Raji (cell line): ENCODE measurements around the gene ADAMTS20.

Experiments
- POLR2A ChIP-seq: IDR thresholded peaks from 2 replicates; pipeline ENCODE4 v1.6.1; 2011; ENCODE audit warnings: low read depth, low read length, control low read depth; ENCODE audit not compliant: insufficient read depth

Gene ADAMTS20

GRCh38 chr12:43407816-43408645 is 144.0 kb downstream of the ADAMTS20 start:
- TF ChIP-seq POLR2A = no peak

DNA sequence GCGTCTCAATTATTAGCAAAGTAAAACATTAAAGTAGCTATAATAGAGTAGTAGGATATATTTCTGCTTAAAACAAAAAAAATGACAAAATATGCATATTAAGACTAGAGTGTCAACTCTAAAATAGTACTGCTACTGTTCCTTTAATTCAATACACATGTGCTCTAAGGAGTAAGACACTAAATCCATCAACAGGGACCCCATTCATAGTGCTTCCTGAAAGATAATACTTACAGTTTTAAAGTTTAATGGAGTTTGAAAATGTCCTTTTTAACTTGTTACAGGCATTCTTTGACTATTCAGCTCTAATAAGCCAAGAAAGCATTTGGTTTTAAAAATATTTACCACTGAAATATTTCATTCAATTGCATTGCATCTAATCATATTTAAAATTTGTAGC is 145.2 kb downstream of the ADAMTS20 start:
- TF ChIP-seq POLR2A = no peak

- no peak for TF ChIP-seq POLR2A
Observed at GRCh38 chr12:43402436-43402835, 149.6 kb downstream of the ADAMTS20 start.

DNA sequence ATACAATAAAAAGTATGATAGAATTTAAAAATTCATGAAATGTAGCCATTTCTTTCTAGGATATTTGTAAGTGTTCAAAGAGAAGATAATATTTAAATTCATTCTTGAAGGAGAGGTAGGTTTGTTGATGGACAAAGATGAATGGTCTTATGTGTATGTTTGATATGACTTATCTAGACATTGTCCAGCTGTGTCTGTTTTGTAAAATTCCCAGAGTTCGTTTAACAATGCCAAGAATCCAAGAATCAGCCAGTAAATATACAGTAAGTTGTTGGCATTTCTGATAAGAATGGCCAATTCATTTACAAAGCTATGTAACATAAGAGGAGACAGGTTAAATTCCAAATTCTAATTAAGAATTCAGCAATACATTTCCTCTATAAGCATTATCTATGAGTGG is 150.9 kb downstream of the ADAMTS20 start:
- no peak for TF ChIP-seq POLR2A

DNA sequence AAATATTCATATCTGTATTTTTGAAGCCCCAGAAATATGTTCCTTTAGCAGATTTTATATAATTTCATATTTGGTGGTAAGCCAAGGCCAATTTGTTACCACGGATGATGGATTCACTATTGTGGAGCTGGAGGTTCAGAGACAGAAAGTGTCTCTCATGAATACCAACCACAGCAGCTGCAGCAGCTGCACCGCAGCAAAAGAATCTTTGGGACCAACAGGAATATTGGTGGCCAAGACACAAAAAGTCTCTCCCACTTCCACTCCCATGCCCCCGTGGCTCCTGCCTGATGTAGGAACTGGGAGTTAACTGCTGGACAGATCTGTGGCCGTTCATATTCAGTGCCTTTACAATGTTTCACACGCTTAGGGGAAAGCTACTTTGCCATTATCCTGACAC is 155.3 kb downstream of the ADAMTS20 start:
- TF ChIP-seq POLR2A = no peak

- TF ChIP-seq POLR2A = no peak
Observed at GRCh38 chr12:43392116-43392515, 159.9 kb downstream of the ADAMTS20 start.

DNA sequence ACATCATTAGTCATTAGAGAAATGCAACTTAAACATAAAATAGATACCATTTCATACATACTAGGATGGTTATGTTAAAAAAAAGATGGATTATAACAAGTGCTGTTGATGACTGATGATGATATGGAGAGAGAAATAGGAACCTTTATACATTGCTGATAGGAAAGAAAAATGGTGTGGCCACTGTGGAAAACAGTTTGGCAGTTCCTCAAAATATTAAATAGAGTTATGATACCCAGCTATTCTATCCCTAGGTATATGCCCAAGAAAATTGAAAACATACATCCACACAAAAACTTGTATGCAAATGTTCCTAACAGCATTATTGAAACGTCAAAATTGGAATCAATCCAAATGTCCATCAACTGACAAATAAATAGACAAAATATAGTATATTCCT is 170.1 kb downstream of the ADAMTS20 start:
- no peak for TF ChIP-seq POLR2A

DNA sequence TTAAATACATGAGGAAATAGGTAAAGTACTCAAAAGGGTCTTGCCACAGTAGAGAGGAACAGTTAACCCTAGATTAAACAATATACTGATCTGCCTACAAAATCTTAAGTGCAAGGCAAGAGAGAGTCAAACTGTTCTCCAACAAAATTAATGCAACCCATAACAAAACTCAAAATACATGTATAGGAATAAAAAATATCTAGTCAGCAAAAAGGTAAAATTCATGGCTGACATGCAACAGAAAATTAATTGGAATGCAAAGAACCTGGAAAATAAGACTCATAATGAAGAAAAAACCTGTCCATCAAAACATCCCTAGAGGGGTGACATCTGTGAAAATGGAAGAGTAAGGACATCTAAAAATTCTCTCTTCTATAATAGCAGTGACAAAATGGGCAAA is 173.6 kb downstream of the ADAMTS20 start:
- no peak for TF ChIP-seq POLR2A

- TF ChIP-seq POLR2A = no peak
Observed at GRCh38 chr12:43370263-43370662, 181.7 kb downstream of the ADAMTS20 start.

DNA sequence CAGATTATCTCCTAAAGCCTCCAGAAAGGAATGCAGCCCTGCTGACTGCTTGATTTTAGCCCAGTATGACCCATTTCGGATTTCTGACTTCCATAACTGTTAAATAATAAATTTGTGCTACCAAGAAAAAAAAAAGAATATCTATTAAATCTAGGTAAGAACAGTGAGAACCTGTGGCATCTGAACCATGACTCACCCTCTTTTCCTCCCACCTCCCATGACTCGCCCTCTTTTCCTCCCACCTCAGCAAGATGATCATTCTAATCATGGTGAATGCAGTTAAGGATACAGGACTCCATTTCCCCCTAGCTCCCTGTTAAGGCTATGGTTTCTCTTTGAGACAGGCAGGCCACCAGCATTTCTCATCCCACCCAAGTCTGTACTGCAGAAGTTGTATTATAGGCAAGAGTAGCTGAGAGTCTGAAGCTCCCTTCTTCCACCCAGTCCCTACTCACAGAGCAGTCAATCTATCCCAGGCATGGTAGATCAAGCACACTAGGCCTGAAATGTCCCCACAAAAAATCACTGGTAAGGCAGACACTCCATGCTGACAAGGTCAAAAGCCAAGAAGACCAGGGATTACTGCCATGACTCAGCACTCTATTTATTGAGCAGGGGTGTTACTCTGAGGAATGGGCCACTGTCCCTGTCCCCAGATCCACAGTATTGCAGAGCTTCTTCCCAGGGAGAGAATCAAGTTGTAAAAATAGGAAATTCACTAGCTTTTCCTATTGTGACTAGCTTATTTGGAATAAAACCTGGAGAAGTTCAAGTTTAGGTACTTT is 188.9 kb downstream of the ADAMTS20 start:
- no peak for TF ChIP-seq POLR2A

- no peak for TF ChIP-seq POLR2A
Observed at GRCh38 chr12:43361031-43361710, 190.8 kb downstream of the ADAMTS20 start.

GRCh38 chr12:43357141-43357540 is 194.9 kb downstream of the ADAMTS20 start:
- no peak for TF ChIP-seq POLR2A

DNA sequence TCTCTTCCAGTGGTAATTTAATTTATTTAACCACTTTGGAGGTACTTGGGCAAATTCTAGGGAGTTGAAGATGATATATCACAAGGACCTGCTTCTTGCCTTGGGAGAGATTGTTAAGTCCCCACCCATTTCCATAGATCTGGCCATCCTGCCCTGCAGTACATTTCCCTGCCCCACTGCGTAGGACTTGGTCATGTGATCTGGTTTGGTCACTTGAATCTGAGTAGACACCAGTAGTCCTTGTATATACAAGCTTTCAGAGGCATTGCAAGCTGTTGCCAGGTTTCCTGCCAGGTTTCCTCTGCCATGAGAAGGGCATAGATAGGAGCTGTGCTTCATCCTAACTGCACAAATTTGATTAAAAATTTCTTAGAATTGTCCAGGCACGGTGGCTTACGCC is 200.0 kb downstream of the ADAMTS20 start:
- no peak for TF ChIP-seq POLR2A

DNA sequence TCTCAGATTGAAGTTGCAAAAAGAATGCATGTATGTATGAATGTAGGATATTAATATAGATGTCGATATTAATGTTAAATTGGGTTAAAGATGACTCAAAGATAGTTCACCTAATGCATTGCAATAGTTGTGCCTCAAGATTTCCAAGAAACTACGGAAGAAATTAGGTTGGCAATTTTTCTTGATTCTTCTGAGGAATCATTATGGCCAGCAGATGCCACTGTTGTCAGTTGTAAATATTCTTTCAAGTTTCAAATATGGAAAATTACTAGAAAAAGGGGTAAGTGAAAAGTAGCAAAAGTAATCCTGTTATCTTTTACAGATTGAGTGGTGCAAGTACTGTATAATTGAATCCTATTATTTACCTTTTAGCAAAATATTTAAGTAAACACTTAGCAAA is 202.1 kb downstream of the ADAMTS20 start:
- no peak for TF ChIP-seq POLR2A

- TF ChIP-seq POLR2A = no peak
Observed at GRCh38 chr12:43348221-43348620, 203.8 kb downstream of the ADAMTS20 start.

- TF ChIP-seq POLR2A = no peak
Observed at GRCh38 chr12:43347026-43347425, 205.0 kb downstream of the ADAMTS20 start.
